ENCODE results near the gene DENND2D. TPM values are rescaled to one million over a fixed set of nuclear protein-coding genes. Genes with fewer than 3 reads are reported as not detected.

The DENND2D gene
- total RNA-seq, 1 experiment from 2014 or later, result 2.1 TPM

GRCh38 chr1:111179968-111180533 lies 20.4 kb downstream of the DENND2D start:
- Mint-ChIP-seq H3K9me3 (no peaks in the 10 kb centered on the region), H3K36me3 (peaks cover 17% of the 10 kb centered on the region), H3K4me3 (no peak overlapping the region), H3K27ac (no peak overlapping the region), H3K27me3 (ENCODE audit: low read depth) (no peaks in the 10 kb centered on the region), H3K4me1 (no peaks in the 10 kb centered on the region)
- CTCF ChIA-PET, result interaction anchor here (1.2 kb wide), 1 partner anchor 150 kb away, joined by 3 read pairs; no protein-coding TSS in a partner anchor
- DNase-seq (ENCODE audit: low spot score), result no peak
- no peak for ATAC-seq
- POLR2A ChIA-PET, result no interaction called here
- no peak for TF ChIP-seq USF2 (CRISPR knock-in tag; IDR thresholded peaks at IDR 0.05)
- TF ChIP-seq CREM (CRISPR knock-in tag; IDR thresholded peaks at IDR 0.05), result no peak
- no peak for TF ChIP-seq CREB1 (CRISPR knock-in tag; IDR thresholded peaks at IDR 0.05)
- TF ChIP-seq OVOL2 (CRISPR knock-in tag; IDR thresholded peaks at IDR 0.05; ENCODE audit: borderline replicate concordance), result no peak
- no peak for TF ChIP-seq CTCF (IDR thresholded peaks at IDR 0.05)
- no peak for TF ChIP-seq TEAD1 (CRISPR knock-in tag; IDR thresholded peaks at IDR 0.05)
- no peak for TF ChIP-seq SOX15 (CRISPR knock-in tag; IDR thresholded peaks at IDR 0.05)
- no peak for TF ChIP-seq HMGA2 (CRISPR knock-in tag; IDR thresholded peaks at IDR 0.05)
- no peak for TF ChIP-seq E2F4 (CRISPR knock-in tag; IDR thresholded peaks at IDR 0.05; ENCODE audit: borderline replicate concordance, low read depth)
- TF ChIP-seq ATF3 (CRISPR knock-in tag; conservative IDR thresholded peaks at IDR 0.05), result no peak
- TF ChIP-seq CBFB (CRISPR knock-in tag; IDR thresholded peaks at IDR 0.05; ENCODE audit: low read depth), result no peak
- TF ChIP-seq ZNF671 (CRISPR knock-in tag; IDR thresholded peaks at IDR 0.05), result no peak
- TF ChIP-seq GABPB1 (CRISPR knock-in tag; IDR thresholded peaks at IDR 0.05), result no peak
- no peak for TF ChIP-seq JUN (CRISPR knock-in tag; IDR thresholded peaks at IDR 0.05)
- no peak for TF ChIP-seq ATF1 (CRISPR knock-in tag; IDR thresholded peaks at IDR 0.05)
- no peak for TF ChIP-seq ATF2 (CRISPR knock-in tag; IDR thresholded peaks at IDR 0.05; ENCODE audit: borderline replicate concordance, low read depth)
- no peak for TF ChIP-seq FOXP1 (CRISPR knock-in tag; IDR thresholded peaks at IDR 0.05; ENCODE audit: borderline replicate concordance)
- TF ChIP-seq NR3C1 (CRISPR knock-in tag; conservative IDR thresholded peaks at IDR 0.05; ENCODE audit: low read depth), result no peak
- TF ChIP-seq ZNF281 (CRISPR knock-in tag; IDR thresholded peaks at IDR 0.05), result no peak
